NCI-H1417 treated with DMSO at 0.1 percent for 48 hours (cell line): ENCODE results near the gene CD3E.
"Not testable (repeated sequence)": the region's sequence is repeated elsewhere in the genome, so short reads cannot be mapped to it uniquely, and the experiment has no call there.

Source experiments
- DNase-seq: peaks from one replicate; lab custom pipeline; 2025; lab: John Stamatoyannopoulos, UW

Gene CD3E

GRCh38 chr11:118291477-118292135 is 12.9 kb upstream of the CD3E start:
- no peak for DNase-seq

- no peak for DNase-seq
These were observed 10.5 kb upstream of the CD3E start for GRCh38 chr11:118294053-118294452.

- no peak for DNase-seq
These were observed 9.3 kb upstream of the CD3E start for GRCh38 chr11:118295199-118295598.

- DNase-seq, result no peak
These were observed 8.6 kb upstream of the CD3E start for GRCh38 chr11:118295815-118296454.

GRCh38 chr11:118301600-118302195 is 2.8 kb upstream of the CD3E start:
- DNase-seq, result no peak

GRCh38 chr11:118304227-118304567 is 333 bp upstream of the CD3E start:
- no peak for DNase-seq

GRCh38 chr11:118305726-118306125 is 1.2 kb downstream of the CD3E start:
- no peak for DNase-seq

- DNase-seq, result no peak
These were observed 2.0 kb downstream of the CD3E start for GRCh38 chr11:118306556-118306955.

- DNase-seq, result not testable (repeated sequence)
These were observed 4.5 kb downstream of the CD3E start for GRCh38 chr11:118308995-118309528.

- no peak for DNase-seq
These were observed 5.7 kb downstream of the CD3E start for GRCh38 chr11:118310271-118310670.

GRCh38 chr11:118310781-118311485 is 6.4 kb downstream of the CD3E start:
- no peak for DNase-seq

- no peak for DNase-seq
These were observed 7.0 kb downstream of the CD3E start for GRCh38 chr11:118311518-118311917.

GRCh38 chr11:118312328-118312727 is 7.8 kb downstream of the CD3E start:
- no peak for DNase-seq

GRCh38 chr11:118313242-118313641 is 8.7 kb downstream of the CD3E start:
- DNase-seq, result no peak

GRCh38 chr11:118314988-118315411 is 10.5 kb downstream of the CD3E start:
- no peak for DNase-seq

- no peak for DNase-seq
These were observed 13.6 kb downstream of the CD3E start for GRCh38 chr11:118318124-118318523.

GRCh38 chr11:118318581-118319336 is 14.2 kb downstream of the CD3E start:
- DNase-seq, result no peak

GRCh38 chr11:118319337-118319707 is 14.8 kb downstream of the CD3E start:
- no peak for DNase-seq

- no peak for DNase-seq
These were observed 16.0 kb downstream of the CD3E start for GRCh38 chr11:118320515-118320914.

GRCh38 chr11:118321386-118322082 is 17.0 kb downstream of the CD3E start:
- DNase-seq, result no peak

- no peak for DNase-seq
These were observed 18.2 kb downstream of the CD3E start for GRCh38 chr11:118322721-118323120.
